ENCODE data around the gene NR6A1.

Gene NR6A1

DNA sequence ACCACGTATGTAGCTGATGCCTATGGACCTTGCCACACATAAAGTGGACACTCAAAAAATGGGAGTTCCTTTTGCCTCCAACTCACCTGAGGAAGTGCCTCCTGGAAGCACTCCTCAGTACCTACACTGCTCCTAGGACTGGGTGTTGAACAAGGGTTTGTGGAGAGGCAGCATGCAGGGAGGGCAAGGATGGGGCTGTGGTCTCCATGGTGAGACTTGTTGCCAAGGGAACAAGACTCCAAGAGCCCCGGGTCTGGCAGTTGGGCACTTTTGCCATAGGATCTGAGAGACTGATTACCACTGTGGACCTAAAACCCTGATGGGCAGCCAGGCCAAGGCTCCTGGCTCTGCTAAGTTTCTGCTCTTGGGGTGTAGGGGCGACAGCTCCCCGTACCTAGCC is 257.0 kb downstream of the NR6A1 start:
- TF ChIP-seq, protein P1, sequence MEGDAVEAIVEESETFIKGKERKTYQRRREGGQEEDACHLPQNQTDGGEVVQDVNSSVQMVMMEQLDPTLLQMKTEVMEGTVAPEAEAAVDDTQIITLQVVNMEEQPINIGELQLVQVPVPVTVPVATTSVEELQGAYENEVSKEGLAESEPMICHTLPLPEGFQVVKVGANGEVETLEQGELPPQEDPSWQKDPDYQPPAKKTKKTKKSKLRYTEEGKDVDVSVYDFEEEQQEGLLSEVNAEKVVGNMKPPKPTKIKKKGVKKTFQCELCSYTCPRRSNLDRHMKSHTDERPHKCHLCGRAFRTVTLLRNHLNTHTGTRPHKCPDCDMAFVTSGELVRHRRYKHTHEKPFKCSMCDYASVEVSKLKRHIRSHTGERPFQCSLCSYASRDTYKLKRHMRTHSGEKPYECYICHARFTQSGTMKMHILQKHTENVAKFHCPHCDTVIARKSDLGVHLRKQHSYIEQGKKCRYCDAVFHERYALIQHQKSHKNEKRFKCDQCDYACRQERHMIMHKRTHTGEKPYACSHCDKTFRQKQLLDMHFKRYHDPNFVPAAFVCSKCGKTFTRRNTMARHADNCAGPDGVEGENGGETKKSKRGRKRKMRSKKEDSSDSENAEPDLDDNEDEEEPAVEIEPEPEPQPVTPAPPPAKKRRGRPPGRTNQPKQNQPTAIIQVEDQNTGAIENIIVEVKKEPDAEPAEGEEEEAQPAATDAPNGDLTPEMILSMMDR (IDR thresholded peaks at IDR 0.05; ENCODE audit: low read depth, low read length) = no peak
- DNase-seq (ENCODE audit: extremely low read depth, low read depth) = no peak

DNA sequence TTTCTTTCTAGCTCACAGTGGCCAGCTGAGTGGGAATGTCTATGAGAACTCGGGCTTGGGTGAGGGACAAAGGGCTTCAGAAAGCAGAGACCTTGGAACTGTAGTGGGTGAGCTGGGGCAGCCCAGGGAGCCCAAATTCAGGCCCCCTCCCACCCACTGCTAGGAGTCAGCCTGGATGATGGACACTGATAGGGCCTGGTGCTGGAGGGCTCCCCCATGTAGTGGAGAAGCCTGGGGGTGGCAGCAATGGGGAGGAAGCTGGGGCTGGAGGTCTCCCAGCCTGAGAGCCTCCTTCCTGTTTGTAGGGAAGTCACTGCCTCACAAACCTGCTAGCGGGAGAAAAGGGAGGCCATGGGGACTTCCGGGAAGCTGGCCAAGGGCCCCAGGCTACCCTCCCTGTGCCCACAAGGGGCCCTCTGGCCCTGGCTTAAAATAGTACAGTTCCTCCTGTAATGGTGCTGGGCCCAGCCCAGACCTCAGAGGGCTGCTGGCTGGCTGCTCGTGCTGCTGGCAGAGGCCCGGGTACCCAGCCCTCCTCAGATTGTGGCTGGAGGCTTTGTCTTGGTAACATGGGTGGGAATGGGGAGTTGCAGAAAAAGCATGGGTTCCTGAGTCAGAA is 257.6 kb downstream of the NR6A1 start:
- no peak for DNase-seq (ENCODE audit: extremely low read depth, low read depth)
- TF ChIP-seq, protein P1 (IDR thresholded peaks at IDR 0.05; ENCODE audit: low read depth, low read length) = no peak

DNA sequence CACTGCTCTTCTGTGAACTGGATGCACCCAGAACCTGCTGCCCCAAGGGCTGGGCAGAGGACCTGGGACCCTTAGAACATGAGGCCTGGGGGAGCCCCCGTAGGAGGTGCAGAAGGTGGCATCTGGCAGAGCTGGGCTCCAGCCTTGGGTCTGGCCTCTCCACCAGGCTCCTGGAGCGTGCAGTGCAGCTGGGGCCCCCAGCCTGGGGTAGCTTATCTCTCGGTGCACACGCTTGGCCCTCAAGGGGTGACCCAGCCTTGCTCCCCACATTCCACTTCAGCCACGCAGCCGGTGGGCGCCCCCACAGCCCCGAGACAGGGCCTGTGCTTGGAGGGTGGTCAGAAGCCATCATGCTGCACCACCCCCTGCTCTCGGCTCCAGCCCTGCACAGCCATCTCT is 258.3 kb downstream of the NR6A1 start:
- TF ChIP-seq, protein P1 (IDR thresholded peaks at IDR 0.05; ENCODE audit: low read depth, low read length) = no peak
- no peak for DNase-seq (ENCODE audit: extremely low read depth, low read depth)

DNA sequence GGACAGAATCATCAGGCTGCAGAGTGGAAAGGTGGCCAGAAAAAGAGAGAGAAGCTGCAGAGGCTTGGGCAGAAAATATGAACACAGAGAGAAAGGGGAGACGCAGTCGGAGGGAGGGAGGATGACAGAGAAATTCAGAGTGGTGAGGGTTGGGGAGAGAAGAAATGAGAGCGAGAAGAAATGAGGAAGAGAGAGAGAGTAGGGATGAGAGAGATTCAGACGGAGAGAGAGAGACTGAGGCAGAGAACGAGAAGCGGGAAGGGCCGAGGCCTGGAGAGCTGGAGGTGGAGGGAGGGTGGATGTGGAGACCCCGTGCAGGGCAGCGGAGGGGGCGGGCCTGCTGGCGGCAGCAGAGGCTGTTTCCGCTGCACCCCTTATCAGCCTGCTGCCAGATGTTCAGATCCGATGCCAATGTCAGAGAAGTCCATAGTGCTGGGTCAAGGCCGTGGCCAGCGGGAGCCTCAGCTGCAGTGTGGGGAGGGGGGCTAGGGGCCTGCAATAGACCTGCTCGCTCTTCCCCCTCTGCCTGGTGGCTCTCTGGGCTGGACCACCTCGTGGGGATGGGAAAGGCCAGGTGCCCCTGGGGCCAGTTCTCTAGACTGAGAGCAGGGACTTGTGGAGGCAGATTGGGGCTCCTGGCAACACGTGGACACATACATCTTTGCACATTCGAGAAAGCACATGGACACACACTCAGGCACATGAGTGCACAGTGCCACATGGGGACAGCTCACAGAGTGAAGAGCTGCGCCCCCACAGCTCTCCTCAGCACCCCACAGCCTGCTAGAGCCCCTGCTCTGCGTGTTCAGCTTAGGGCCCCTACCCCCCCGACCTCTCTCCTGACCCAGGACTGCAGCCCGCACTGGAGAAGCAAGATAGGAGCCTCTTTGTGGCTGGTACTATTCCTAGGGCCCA is 259.0 kb downstream of the NR6A1 start:
- TF ChIP-seq, protein P1 (IDR thresholded peaks at IDR 0.05; ENCODE audit: low read depth, low read length) = no peak
- no peak for DNase-seq (ENCODE audit: extremely low read depth, low read depth)

DNA sequence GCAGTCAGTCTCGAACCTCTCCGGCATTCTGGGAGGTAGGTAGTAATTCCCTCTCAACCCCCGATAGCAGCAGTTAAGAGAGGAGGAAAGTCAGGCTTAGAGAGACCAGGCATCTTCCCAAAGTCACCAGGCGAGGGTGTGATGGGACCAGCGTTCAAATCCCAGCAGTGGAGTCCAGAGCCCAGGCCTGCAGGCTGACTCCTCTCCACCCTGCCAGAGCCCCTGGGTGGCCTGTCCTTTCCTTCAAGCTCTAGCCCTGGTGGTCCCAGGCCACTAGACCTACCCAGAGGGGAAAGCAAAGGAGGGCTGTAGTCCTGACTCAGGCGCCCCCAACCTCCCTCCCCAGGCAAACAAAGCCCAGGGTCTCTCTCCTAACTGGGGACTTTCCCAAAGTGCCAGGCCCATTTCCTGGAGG is 259.7 kb downstream of the NR6A1 start:
- DNase-seq (ENCODE audit: extremely low read depth, low read depth) = no peak
- TF ChIP-seq, protein P1 (IDR thresholded peaks at IDR 0.05; ENCODE audit: low read depth, low read length) = no peak

DNA sequence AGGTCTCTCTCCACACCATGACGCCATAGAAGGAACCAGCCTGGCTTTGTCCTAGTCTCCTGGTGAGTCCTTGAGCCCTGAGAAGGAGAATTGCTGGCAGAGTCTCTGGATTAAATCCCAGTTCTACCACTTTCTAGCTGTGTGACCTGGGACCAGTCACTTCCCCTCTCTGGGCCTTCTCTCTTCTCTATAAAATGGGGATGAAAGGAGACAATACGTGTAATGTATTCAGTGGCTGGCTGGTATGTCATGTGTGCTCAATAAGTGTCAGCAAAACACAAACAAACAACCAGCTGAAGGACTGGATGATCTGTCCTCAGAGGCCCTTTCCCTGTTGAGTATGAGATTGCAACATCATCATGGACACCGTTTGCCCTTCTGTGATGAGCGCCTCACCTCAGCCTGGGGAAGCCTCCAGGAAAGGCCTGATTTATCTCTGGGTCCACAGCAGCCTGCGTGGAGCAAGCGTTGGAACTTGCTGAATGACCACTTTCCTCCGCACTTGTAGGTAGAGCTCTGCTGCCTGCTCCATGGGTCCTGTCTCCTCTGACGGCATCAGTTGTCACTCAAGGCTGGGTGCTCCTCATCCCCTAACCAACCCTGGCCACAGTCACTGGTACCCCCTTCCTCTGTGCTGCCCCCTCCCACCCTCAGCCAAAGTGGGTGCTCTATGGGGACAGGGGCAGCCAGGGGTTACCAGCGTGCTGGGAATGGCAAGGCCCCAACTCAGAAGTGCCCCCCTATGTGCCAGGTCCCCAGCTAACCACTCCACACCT is 260.3 kb downstream of the NR6A1 start:
- TF ChIP-seq, protein P1 (IDR thresholded peaks at IDR 0.05; ENCODE audit: low read depth, low read length) = no peak
- DNase-seq (ENCODE audit: extremely low read depth, low read depth) = no peak
